Osteocyte (in vitro differentiated cells): ENCODE measurements around the gene TRMT10C. TPM values are rescaled to one million over a fixed set of nuclear protein-coding genes. Genes with fewer than 3 reads are reported as not detected.
"Not testable (repeated sequence)": the region's sequence is repeated elsewhere in the genome, so short reads cannot be mapped to it uniquely, and the experiment has no call there.

Experiments used
- DNase-seq: peaks from one replicate; pipeline ENCODE4 v3.0.0; 2021; ENCODE audit warnings: mixed read lengths; ENCODE audit not compliant: unreplicated experiment; ENCODE audit errors: extremely low spot score
- H3K27ac Mint-ChIP-seq: one replicate; pipeline ENCODE4 v1.8.0; 2021; ENCODE audit warnings: mild to moderate bottlenecking, mixed read lengths; ENCODE audit not compliant: unreplicated experiment
- H3K27me3 Mint-ChIP-seq: one replicate; pipeline ENCODE4 v1.8.0; 2021; ENCODE audit warnings: mixed read lengths; ENCODE audit not compliant: unreplicated experiment
- H3K36me3 Mint-ChIP-seq: one replicate; pipeline ENCODE4 v1.8.0; 2021; ENCODE audit warnings: mixed read lengths; ENCODE audit not compliant: unreplicated experiment
- H3K4me1 Mint-ChIP-seq: one replicate; pipeline ENCODE4 v1.8.0; 2021; ENCODE audit warnings: mixed read lengths; ENCODE audit not compliant: unreplicated experiment
- H3K4me3 Mint-ChIP-seq: one replicate; pipeline ENCODE4 v1.8.0; 2021; ENCODE audit warnings: mild to moderate bottlenecking, moderate library complexity, mixed read lengths; ENCODE audit not compliant: unreplicated experiment
- H3K9me3 Mint-ChIP-seq: one replicate; pipeline ENCODE4 v1.8.0; 2021; ENCODE audit warnings: mixed read lengths; ENCODE audit not compliant: unreplicated experiment
- total RNA-seq: library from RNA; stranded (reverse); gene quantifications from 2 replicates; pipeline ENCODE4 v1.2.1, GENCODE V29; 2021
- TF ChIP-seq, protein P1 (sequence below): fragments of 200-600 bp; sonication (generic); IDR thresholded peaks from 2 replicates; pipeline ENCODE4 v1.5.0; 2021; ENCODE audit warnings: antibody characterized with exemption, mild to moderate bottlenecking, moderate library complexity

TRMT10C gene
- total RNA-seq, 1 donor from 2014 or later, result 19.7 TPM

- DNase-seq, result no peak
- TF ChIP-seq, protein P1, sequence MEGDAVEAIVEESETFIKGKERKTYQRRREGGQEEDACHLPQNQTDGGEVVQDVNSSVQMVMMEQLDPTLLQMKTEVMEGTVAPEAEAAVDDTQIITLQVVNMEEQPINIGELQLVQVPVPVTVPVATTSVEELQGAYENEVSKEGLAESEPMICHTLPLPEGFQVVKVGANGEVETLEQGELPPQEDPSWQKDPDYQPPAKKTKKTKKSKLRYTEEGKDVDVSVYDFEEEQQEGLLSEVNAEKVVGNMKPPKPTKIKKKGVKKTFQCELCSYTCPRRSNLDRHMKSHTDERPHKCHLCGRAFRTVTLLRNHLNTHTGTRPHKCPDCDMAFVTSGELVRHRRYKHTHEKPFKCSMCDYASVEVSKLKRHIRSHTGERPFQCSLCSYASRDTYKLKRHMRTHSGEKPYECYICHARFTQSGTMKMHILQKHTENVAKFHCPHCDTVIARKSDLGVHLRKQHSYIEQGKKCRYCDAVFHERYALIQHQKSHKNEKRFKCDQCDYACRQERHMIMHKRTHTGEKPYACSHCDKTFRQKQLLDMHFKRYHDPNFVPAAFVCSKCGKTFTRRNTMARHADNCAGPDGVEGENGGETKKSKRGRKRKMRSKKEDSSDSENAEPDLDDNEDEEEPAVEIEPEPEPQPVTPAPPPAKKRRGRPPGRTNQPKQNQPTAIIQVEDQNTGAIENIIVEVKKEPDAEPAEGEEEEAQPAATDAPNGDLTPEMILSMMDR, result no peak
- H3K4me3 Mint-ChIP-seq, result no peak overlapping the region
- H3K27ac Mint-ChIP-seq, result no peak overlapping the region
- no peaks in the 10 kb centered on the region for H3K36me3 Mint-ChIP-seq
- H3K27me3 Mint-ChIP-seq, result no peaks in the 10 kb centered on the region
- no peaks in the 10 kb centered on the region for H3K9me3 Mint-ChIP-seq
- H3K4me1 Mint-ChIP-seq, result no peaks in the 10 kb centered on the region
These were observed 49.4 kb downstream of the TRMT10C start for GRCh38 chr3:101611023-101611422.

GRCh38 chr3:101613014-101613413 lies 51.3 kb downstream of the TRMT10C start:
- not testable (repeated sequence) for H3K9me3 Mint-ChIP-seq, H3K36me3 Mint-ChIP-seq, H3K4me3 Mint-ChIP-seq, H3K27ac Mint-ChIP-seq, H3K27me3 Mint-ChIP-seq, H3K4me1 Mint-ChIP-seq
- peak; percentile 46 for DNase-seq

- DNase-seq, result peak; percentile 38
- no peaks in the 10 kb centered on the region for H3K9me3 Mint-ChIP-seq
- TF ChIP-seq, protein P1, result no peak
- H3K4me3 Mint-ChIP-seq, result no peak overlapping the region
- no peaks in the 10 kb centered on the region for H3K4me1 Mint-ChIP-seq
- H3K27me3 Mint-ChIP-seq, result no peaks in the 10 kb centered on the region
- H3K27ac Mint-ChIP-seq, result no peak overlapping the region
- H3K36me3 Mint-ChIP-seq, result no peaks in the 10 kb centered on the region
These were observed 53.9 kb downstream of the TRMT10C start for GRCh38 chr3:101615525-101615924.

Other genes with a start within 250 kb of the TRMT10C start
- 0.60 and 0.73 TPM in 2 replicates for gene IMPG2, start 241.3 kb upstream of the TRMT10C start, total RNA-seq
- gene SENP7, start 48.7 kb upstream of the TRMT10C start, total RNA-seq, result 26.0 and 27.7 TPM in 2 replicates
- 139 and 144 TPM in 2 replicates for gene PCNP, start 12.3 kb downstream of the TRMT10C start, total RNA-seq
- gene ZBTB11, start 115.3 kb downstream of the TRMT10C start, total RNA-seq, result 15.3 and 18.2 TPM in 2 replicates
- 989 and 1,036 TPM in 2 replicates for gene RPL24, start 124.8 kb downstream of the TRMT10C start, total RNA-seq
- gene CEP97, start 162.7 kb downstream of the TRMT10C start, total RNA-seq, result 10.8 and 12.7 TPM in 2 replicates
- 22.2 and 23.9 TPM in 2 replicates for gene NXPE3, start 217.3 kb downstream of the TRMT10C start, total RNA-seq